T-helper 22 cell (primary cell): ENCODE data around the gene AFF4.
A peak's percentile ranks its signal among the peaks of the same experiment; 100 is the strongest.
"Not testable (repeated sequence)": the region's sequence is repeated elsewhere in the genome, so short reads cannot be mapped to it uniquely, and the experiment has no call there.

Experiments
- DNase-seq: peaks from one replicate; pipeline ENCODE4 v3.0.0-alpha.2; 2020; ENCODE audit warnings: low read depth

Gene AFF4

DNA sequence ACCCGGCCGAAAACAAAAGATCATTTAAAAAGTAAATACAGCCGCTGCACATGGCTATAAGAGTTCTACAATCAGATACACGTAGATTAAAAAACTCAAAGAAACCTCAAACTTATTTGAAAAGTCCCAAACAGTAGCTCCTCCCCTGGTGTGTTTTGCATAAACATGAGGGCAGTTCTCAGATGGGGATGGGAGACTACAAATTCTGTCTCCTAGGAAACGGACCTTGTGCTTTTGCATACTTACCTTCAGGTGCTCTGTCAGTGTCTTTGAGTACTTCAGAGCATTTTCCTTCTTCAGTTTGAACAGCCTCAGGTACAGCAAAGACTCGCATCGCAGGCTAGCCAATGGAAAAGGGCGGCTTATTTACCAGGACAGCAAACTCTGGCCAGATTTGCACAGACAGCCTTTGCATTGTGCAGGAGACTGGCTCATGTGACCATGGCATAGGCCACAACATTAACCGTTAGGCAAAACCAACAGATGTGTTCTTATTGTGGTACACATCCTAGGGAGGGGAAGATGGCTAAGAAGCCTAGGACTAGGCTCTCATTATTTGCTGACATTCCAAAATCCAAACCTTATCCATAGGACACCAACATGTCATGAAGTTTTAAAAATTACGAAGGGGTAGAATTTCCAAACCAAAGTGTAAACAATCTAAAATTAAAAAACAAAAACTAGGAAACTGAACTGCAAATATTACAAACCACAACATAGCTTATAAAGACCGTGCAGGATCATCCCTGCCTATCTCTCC, 77.2 kb downstream of the AFF4 start:
- no peak for DNase-seq

DNA sequence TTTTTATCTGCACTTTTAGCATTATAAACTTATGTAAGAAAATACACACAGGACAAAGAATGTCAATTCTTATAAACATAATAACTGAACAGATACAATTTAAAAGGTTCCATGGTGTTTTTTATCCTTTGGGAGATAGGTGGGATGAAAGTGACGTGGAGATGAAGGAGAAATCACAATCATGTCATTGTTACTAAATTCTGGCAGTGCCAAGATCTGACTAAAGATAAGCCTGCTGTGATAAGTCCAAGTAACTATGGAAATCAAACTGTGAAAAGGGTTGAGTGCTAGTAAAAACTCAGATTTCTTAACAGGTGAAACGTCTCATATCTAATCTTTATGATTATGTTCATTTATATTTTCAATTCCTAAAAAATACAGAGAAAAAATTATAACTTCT, 78.9 kb downstream of the AFF4 start:
- DNase-seq = no peak

DNA sequence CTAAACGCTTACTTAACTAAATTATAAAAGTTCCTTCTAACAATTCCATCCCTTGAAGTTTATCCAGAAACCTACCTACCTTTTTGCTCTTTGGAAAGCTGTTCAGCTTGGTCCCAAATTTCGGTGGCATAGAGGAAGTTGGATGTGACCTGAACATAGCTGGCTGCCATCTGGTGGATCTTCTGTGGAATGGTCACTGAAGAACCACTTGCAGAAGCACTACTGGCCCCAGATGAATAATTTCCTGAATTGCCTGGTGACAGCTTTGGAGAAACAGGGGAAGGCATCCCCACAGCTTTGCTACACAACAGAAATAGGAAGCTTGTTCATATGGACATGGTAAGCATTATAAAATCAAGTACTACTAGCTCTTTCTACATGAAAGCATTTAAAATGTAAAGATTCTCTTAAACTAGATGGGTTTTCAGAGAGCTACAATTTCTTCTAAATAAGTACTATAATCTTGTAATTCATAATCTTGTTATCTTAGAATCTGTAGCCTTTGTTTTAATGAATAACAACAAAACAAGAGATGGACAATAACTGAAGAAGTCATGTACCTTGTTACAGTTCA, 80.1 kb downstream of the AFF4 start:
- DNase-seq = no peak

GRCh38 chr5:132877938-132878337, 85.5 kb downstream of the AFF4 start:
- no peak for DNase-seq

GRCh38 chr5:132877466-132877865, 86.0 kb downstream of the AFF4 start:
- DNase-seq = no peak

- DNase-seq = no peak
Observed at GRCh38 chr5:132876020-132876759, 87.2 kb downstream of the AFF4 start.

DNA sequence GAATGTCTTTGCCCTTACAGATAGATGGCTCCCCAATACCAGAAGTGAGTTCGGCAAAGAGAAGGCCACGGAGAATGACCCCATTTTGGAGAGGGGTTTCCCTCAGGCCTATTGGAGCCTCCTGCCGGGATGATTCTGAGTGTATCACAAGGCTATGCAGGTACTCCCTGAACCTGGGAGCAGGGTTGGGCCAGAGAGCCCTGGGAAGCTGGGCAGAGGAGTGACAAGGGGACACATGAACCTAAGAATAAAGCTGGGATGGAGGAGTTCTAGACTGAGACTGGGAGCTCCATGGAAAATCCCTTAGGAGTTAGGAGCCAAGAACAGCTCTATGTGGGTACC, 89.5 kb downstream of the AFF4 start:
- DNase-seq = no peak

- DNase-seq = no peak
Observed at GRCh38 chr5:132873119-132873929, 90.1 kb downstream of the AFF4 start, which contains the start of gene LEAP2. Gene LEAP2, plus strand, starts transcription at chr5:132873668. Its CDS starts 27 bp downstream, at chr5:132873695.

- DNase-seq = no peak
Observed at GRCh38 chr5:132872788-132873118, 90.7 kb downstream of the AFF4 start.

GRCh38 chr5:132871459-132872284, 91.8 kb downstream of the AFF4 start:
- DNase-seq = no peak

DNA sequence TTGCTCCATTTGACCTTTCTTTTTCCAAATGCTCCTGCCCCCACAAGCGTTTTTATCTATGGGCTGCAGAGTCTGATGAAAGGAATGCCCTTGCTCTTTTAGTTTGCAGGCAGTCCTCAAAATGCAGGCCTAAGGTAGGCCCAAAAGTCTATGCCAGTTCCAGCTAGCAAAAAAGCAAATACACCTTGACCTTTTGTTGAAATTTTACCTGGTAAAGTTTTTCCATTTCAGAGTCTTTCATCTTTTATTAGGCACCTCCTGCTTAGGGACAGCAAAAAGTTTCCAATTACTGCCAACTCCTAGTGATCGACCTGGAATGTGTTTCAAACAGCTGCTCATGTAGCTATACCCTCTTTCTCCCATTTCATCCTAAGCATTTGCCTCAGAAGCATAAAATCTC, 92.6 kb downstream of the AFF4 start:
- DNase-seq = no peak

- no peak for DNase-seq
Observed at GRCh38 chr5:132868754-132869153, 94.7 kb downstream of the AFF4 start.

DNA sequence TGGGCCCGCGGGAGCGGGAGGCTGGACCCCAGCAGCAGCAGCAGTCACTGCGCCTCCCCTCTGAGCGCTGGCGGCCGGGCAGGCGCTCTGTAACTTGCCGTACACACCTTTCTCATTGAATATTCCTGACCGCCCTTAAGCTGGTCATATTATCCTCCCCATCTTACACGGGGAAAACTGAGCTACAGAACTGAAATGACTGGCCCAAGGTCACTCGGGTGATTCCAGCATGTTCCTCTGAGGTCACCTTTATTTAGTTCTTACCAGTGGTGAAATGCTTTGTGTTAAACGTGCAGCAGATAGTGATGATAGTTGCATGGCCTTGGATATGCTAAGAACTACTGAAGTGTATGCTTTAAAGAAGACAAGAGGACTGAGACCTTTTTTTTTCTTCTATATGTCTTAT, 96.4 kb downstream of the AFF4 start:
- DNase-seq = no peak

DNA sequence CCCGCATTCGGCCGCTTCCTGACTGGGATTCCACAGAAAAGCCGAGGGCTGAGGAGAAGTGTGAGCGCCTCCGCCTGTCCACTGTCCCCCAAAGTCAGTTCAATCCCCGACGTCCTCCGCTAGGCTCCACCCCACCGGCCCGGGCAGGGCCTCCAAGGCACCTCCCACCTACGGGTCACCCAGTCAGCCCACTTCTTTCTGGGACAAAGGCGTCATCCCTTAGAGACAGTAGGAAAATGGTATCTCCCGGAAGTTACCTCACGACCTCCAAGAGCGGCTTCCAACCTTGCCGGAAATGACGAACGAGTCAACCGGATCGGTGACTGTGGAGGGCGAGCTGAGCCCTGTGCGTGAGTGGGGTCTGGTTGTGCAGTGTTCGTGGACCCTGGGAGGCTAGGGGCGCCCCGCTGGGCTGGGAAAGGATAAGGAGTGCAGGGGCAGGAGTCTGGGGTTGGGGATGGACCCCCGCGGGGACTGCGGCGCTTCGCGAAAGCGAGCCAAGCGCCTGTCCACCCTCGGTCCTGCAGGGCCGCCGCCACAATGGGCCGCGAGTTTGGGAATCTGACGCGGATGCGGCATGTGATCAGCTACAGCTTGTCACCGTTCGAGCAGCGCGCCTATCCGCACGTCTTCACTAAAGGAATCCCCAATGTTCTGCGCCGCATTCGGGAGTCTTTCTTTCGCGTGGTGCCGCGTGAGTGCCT, 96.9 kb downstream of the AFF4 start, which contains the start of the genes GDF9 and UQCRQ:
GDF9 (minus strand) TSS at position 128 of the 704 bp plus-strand sequence. CDS start 1,936 bp downstream, outside the sequence.
UQCRQ (plus strand) TSS at position 301 of the 704 bp plus-strand sequence; CDS start at position 541, 240 bp downstream.
- peak; percentile 91 for DNase-seq

DNA sequence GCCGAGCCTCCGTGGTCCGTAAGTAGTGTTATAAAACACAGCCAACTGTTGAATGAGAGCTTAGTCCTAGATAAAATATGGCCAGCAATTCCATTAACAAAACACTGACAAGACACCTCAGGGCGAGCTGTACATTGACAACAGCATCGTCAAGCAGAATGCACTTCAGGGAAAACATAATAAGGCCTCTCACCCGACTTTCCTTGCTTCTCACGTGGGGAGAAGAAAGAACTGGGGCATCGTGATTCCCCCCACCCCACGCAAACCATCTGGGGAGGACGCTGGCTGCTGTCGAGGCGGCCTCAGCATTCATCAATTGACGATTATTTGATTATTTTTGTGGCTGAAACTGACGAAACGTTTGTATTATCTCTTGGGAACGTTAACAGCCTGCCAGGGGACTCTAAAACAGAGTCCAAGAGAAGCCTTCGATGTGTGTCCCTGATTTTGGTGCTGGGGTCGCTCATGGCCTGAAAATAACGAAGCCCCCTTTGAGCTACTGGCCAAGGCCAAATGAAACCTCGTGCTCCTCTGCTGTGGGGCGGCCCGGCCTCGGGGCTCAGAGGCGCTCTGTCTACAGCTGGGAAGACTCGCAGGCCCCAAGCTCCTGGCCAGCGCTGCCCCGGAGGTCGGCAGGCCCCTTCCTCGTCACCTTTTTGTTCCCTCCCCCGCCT, 97.6 kb downstream of the AFF4 start:
- no peak for DNase-seq

GRCh38 chr5:132860742-132861141, 102.7 kb downstream of the AFF4 start:
- DNase-seq = no peak

GRCh38 chr5:132859889-132860437, 103.5 kb downstream of the AFF4 start:
- DNase-seq = no peak

- DNase-seq = no peak
Observed at GRCh38 chr5:132856011-132856410, 107.4 kb downstream of the AFF4 start.

GRCh38 chr5:132854992-132855391, 108.4 kb downstream of the AFF4 start:
- not testable (repeated sequence) for DNase-seq

DNA sequence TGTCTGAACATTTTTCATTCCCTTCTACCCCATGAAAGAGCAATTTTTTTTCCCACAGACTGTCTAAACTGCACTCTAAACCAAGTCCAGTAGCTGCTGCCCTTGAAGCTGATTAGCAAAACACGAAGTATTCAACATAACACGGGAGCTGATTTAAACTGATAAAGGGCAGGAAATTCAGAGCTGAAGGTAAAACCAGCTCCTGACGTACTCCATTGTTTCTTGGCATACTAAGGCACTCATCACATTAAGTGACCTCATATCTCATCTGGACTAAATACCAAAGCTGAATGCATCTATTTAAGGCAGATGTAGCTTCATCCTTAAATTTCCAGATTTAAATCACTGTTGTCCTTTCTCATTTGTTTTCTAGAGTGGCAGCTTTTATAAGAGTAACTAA, 109.1 kb downstream of the AFF4 start:
- no peak for DNase-seq
